GM10266 (cell line): ENCODE data around the gene PPP1R27.

ENCODE experiments used
- DNase-seq: peaks from one replicate; pipeline ENCODE4 v3.0.0; 2012; ENCODE audit errors: extremely low spot score
- CTCF ChIP-seq: IDR thresholded peaks from 2 replicates; pipeline ENCODE4 v1.5.1; 2012; ENCODE audit warnings: mild to moderate bottlenecking, low read depth; ENCODE audit not compliant: control insufficient read depth, insufficient read depth; ENCODE audit errors: missing control alignments

Gene PPP1R27

DNA sequence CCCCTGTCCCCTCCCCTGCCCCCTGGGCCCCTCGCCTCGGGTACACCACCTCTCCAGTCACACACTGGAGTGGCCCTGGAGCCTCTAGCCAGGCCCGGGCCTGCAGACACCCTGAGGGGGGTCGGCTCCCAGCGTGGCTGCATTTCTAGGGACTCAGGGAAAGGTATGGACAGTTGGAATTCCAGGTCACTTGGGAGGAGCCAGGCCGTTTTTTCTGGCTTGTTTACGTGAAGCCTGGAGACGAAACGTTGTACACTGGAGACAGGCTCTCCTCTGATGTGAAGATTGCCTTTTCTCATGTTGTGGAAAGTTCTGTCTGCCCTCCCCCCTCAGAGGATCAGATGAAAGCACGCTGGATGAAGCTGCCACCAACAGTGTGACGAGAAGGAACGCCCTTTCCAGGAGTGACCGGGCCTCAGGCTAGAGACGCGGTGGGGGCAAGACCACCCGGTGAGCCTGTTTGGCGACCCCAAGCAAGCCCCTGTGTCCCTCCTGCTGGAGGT, 4.0 kb upstream of the PPP1R27 start:
- DNase-seq = no peak
- no peak for TF ChIP-seq CTCF

GRCh38 chr17:81837641-81838040, 2.8 kb upstream of the PPP1R27 start:
- TF ChIP-seq CTCF = no peak
- DNase-seq = no peak

- TF ChIP-seq CTCF = no peak
Observed at GRCh38 chr17:81833921-81834830, 674 bp downstream of the PPP1R27 start.

DNA sequence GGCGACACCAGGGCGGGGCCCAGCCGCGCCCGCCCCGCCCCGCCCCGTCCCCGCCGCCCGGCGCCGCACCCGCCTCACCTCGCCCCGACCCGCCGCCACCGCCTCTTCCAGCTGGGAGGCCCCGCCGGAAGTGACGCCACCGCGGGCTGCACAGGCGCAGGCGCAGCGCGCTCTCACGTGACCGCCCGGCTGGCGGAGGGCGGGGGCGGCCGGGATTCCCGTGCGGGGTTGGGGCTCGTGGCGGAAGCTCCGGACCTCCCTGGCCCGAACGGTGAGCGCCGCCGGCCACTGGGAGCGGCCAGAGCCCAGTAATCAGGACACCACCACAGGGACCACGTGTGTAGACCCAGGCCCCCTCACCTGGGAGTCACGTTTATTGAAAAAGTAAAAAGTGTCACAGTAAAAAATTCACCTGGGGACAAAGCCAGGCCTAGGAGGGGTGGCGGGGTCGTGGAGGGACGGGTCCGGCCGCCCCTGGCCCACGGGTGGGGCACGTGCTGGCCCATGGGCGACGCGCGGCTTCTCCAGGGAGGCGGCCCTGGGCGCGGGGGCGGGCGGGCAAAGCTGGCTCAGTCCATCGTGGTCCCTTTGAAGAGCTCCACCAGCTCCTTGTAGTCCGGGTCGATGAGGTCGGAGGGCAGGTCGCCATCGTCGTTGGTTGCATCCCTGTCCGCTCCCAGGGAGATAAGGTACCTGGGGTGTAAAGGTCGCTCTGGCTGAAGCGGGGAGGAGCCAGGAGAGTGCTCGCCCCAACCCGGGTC, 1.5 kb downstream of the PPP1R27 start, which contains the start of gene MCRIP1:
Gene MCRIP1, minus strand, starts transcription at position 132 of the 761 bp plus-strand sequence. CDS start 8,785 bp downstream, outside the sequence.
- no peak for TF ChIP-seq CTCF
- peak; percentile 100 for DNase-seq

More at GRCh38 chr17:81833921-81834830, 674 bp downstream of the PPP1R27 start:
- no peak for DNase-seq

- no peak for TF ChIP-seq CTCF
- DNase-seq = peak; percentile 75
Observed at GRCh38 chr17:81832608-81833159, 2.2 kb downstream of the PPP1R27 start.

- TF ChIP-seq CTCF = no peak
- DNase-seq = no peak
Observed at GRCh38 chr17:81831957-81832607, 2.8 kb downstream of the PPP1R27 start.
